Endodermal cell (in vitro differentiated cells): ENCODE data around the gene ZSWIM4. TPM values are rescaled to one million over a fixed set of nuclear protein-coding genes. Genes with fewer than 3 reads are reported as not detected.
A peak's percentile ranks its signal among the peaks of the same experiment; 100 is the strongest.
"Not testable (repeated sequence)": the region's sequence is repeated elsewhere in the genome, so short reads cannot be mapped to it uniquely, and the experiment has no call there.

Source experiments
- DNase-seq: peaks from one replicate; pipeline ENCODE4 v3.0.0-alpha.2; 2017
- H3K27ac ChIP-seq: 2 replicates; pipeline ENCODE4 v1.5.1; 2013; ENCODE audit warnings: mild to moderate bottlenecking, low read depth, low read length, moderate library complexity
- H3K27me3 ChIP-seq: 2 replicates; pipeline ENCODE4 v1.6.1; 2013; ENCODE audit warnings: mild to moderate bottlenecking, low read length, moderate library complexity; ENCODE audit not compliant: insufficient read depth, control insufficient read depth, poor library complexity, severe bottlenecking
- H3K36me3 ChIP-seq: 2 replicates; pipeline ENCODE4 v1.7.0; 2013; ENCODE audit warnings: mild to moderate bottlenecking, low read length, moderate library complexity; ENCODE audit not compliant: control insufficient read depth, insufficient read depth
- H3K4me1 ChIP-seq: one replicate; pipeline ENCODE4 v1.7.0; 2013; ENCODE audit warnings: low read length; ENCODE audit not compliant: control insufficient read depth, insufficient read depth
- H3K4me3 ChIP-seq: 2 replicates; pipeline ENCODE4 v1.5.1; 2013; ENCODE audit warnings: mild to moderate bottlenecking, low read length, moderate library complexity
- H3K9ac ChIP-seq: 2 replicates; pipeline ENCODE4 v1.6.1; 2013; ENCODE audit warnings: mild to moderate bottlenecking, low read length, moderate library complexity; ENCODE audit not compliant: poor library complexity, severe bottlenecking; ENCODE audit errors: extremely low read depth
- H3K9me3 ChIP-seq: 2 replicates; pipeline ENCODE4 v1.6.1; 2013; ENCODE audit warnings: mild to moderate bottlenecking, low read length, moderate library complexity; ENCODE audit not compliant: control insufficient read depth
- H3K27ac Mint-ChIP-seq: 2 replicates; pipeline ENCODE4 v1.8.0; 2020; ENCODE audit warnings: mixed read lengths
- H3K27me3 Mint-ChIP-seq: 2 replicates; pipeline ENCODE4 v1.8.0; 2021; ENCODE audit warnings: mild to moderate bottlenecking, mixed read lengths; ENCODE audit not compliant: insufficient read depth
- H3K36me3 Mint-ChIP-seq: 2 replicates; pipeline ENCODE4 v1.8.0; 2020; ENCODE audit warnings: low read depth, mixed read lengths
- H3K4me1 Mint-ChIP-seq: 2 replicates; pipeline ENCODE4 v1.8.0; 2020; ENCODE audit warnings: mixed read lengths
- H3K4me3 Mint-ChIP-seq: 2 replicates; pipeline ENCODE4 v1.8.0; 2020; ENCODE audit warnings: mild to moderate bottlenecking, moderate library complexity, mixed read lengths
- H3K9me3 Mint-ChIP-seq: 2 replicates; pipeline ENCODE4 v1.8.0; 2020; ENCODE audit warnings: mild to moderate bottlenecking, mixed read lengths
- WGBS, 2 experiments: methylation state at CpG; one replicate each; pipeline versions ENCODE4 v1.1.5 to v1.1.7; 2013; ENCODE audit warnings: missing lambda C conversion rate in 2 of 2, mixed read lengths in 1 of 2; ENCODE audit not compliant: insufficient coverage in 1 of 2, insufficient read length in 1 of 2; 5-methylcytosine and 5-hydroxymethylcytosine counted together
- total RNA-seq, 2 donors: library from RNA; stranded (reverse); fragmentation: NEBNext Ultra II Directional in 1 of 2; extraction: Animal tissue kit (Norgen Biotek cat#: 25700) in 1 of 2; gene quantifications; 2 replicates in 1 of 2; 3 replicates in 1 of 2; pipeline ENCODE4 v1.2.1, GENCODE V29; 2021
- TF ChIP-seq, protein P1 (sequence below): fragments of 200-600 bp; sonication (generic); conservative IDR thresholded peaks from 2 replicates; pipeline ENCODE4 v1.5.0; 2021; ENCODE audit warnings: antibody characterized with exemption, mild to moderate bottlenecking

ZSWIM4 gene
- total RNA-seq, 2 donors from 2014 or later, result 30.0 to 41.9 TPM

DNA sequence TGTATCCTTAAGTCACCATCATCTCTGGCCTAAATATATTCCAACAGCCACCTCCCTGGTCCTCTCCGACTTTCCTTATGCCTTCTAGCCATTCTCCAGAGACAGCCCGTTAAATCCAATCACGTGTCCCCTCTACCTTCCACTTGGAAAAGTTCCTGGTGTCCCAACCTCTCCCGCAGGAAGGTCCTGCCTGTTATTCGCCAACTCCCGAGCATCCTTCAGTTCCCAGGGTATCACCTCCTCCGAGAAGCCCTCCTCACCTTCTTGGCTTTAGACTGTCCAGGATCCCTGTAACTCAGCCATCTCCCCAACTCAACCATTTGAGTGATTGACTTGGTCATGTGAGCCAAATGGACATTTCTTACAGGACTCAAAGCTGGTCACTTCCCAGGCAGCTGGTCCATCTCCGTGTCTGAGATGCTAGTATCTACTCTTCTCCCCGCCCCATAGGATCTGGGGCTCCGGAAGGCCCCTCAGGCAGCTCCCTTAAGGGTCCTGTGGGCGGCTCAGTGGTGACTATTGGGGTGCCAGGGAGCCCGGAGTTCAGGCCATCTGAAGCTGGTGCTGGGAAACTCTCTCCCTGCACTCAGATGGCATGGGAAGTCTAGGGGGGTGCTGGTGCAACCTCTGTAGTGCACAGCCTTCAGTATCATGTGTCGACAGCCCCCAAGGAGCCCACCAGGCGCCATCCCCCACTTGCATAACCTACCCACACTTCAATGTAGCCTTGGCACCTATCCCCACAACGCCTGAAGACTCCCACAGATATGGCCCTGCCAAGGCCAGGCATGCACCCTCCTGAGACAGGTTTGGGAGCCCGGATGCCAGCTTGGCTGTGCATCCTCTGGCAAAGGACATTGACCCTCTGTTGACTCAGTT lies 53.8 kb downstream of the ZSWIM4 start:
- WGBS, 2 experiments, result 80 to 85% methylated on average over 11 to 16 of the region's 16 CpGs
- Mint-ChIP-seq H3K36me3 (no peaks in the 10 kb centered on the region), H3K9me3 (no peaks in the 10 kb centered on the region), H3K4me1 (peaks cover 18% of the 10 kb centered on the region), H3K27me3 (no peaks in the 10 kb centered on the region), H3K4me3 (no peak overlapping the region), H3K27ac (peak overlapping the region; percentile 66)
- no peak overlapping the region for H3K9ac ChIP-seq
- H3K4me3 ChIP-seq, result no peak overlapping the region
- H3K4me1 ChIP-seq, result peaks cover 10% of the 10 kb centered on the region
- H3K27me3 ChIP-seq, result no peaks in the 10 kb centered on the region
- no peaks in the 10 kb centered on the region for H3K36me3 ChIP-seq
- no peak overlapping the region for H3K27ac ChIP-seq
- no peak for DNase-seq
- no peaks in the 10 kb centered on the region for H3K9me3 ChIP-seq
- TF ChIP-seq, protein P1, sequence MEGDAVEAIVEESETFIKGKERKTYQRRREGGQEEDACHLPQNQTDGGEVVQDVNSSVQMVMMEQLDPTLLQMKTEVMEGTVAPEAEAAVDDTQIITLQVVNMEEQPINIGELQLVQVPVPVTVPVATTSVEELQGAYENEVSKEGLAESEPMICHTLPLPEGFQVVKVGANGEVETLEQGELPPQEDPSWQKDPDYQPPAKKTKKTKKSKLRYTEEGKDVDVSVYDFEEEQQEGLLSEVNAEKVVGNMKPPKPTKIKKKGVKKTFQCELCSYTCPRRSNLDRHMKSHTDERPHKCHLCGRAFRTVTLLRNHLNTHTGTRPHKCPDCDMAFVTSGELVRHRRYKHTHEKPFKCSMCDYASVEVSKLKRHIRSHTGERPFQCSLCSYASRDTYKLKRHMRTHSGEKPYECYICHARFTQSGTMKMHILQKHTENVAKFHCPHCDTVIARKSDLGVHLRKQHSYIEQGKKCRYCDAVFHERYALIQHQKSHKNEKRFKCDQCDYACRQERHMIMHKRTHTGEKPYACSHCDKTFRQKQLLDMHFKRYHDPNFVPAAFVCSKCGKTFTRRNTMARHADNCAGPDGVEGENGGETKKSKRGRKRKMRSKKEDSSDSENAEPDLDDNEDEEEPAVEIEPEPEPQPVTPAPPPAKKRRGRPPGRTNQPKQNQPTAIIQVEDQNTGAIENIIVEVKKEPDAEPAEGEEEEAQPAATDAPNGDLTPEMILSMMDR, result no peak

DNA sequence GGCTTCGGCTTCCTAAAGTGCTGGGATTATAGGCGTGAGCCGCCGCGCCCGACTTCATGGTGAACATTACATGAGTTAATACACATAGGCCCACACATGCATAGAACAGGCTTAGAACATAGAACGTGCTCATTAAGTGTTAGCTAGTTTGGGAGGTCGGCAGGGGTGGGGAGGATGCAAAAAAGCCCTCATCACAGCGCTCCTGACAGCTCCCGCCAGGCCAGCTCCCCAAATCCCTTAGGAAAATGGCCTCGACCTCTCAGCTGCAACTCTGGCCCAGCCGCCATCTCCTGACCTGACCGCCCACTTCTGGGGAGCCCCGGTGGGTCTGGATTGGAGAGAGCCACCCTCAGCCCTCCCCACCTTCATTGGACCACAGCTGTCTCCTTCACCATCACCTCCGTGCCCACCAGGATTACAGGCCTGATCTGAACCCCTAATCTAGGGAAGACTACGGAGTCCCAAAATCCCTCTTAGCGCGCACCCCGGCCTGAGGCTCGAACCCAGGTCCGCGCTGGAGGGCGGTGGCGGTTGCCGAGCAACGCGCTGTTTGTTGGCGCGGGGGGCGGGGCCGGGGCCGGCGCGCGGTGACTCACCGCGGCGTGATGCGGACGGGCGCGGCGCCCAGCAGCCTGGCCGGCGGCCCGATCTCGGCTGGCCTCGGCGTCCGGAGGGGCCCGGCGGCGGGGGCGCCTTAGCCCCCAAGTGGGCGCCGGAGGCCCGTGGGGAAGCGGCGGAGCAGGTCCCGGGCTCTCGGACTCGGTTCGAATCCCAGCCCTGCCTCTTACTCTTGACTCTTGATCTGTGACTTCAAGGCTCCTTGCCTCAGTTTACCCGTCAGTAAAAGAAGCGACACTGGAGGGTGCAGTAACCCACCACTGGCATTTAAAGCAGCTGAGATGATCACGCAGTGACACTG lies 55.0 kb downstream of the ZSWIM4 start:
- no peak overlapping the region for H3K4me3 ChIP-seq
- H3K4me1 Mint-ChIP-seq, result peaks cover 18% of the 10 kb centered on the region
- TF ChIP-seq, protein P1, result no peak
- H3K27ac Mint-ChIP-seq, result peak overlapping the region; percentile 95
- H3K27me3 ChIP-seq, result no peaks in the 10 kb centered on the region
- WGBS, 2 experiments, result 25 to 27% methylated on average over 52 to 65 of the region's 66 CpGs
- peaks cover 10% of the 10 kb centered on the region for H3K4me1 ChIP-seq
- H3K9me3 ChIP-seq, result no peaks in the 10 kb centered on the region
- no peaks in the 10 kb centered on the region for H3K9me3 Mint-ChIP-seq
- peak; percentile 91 for DNase-seq
- H3K9ac ChIP-seq, result peak overlapping the region; percentile 53
- no peaks in the 10 kb centered on the region for H3K27me3 Mint-ChIP-seq
- H3K4me3 Mint-ChIP-seq, result peak overlapping the region; percentile 40
- no peaks in the 10 kb centered on the region for H3K36me3 Mint-ChIP-seq
- H3K36me3 ChIP-seq, result no peaks in the 10 kb centered on the region
- H3K27ac ChIP-seq, result peak overlapping the region; percentile 82

DNA sequence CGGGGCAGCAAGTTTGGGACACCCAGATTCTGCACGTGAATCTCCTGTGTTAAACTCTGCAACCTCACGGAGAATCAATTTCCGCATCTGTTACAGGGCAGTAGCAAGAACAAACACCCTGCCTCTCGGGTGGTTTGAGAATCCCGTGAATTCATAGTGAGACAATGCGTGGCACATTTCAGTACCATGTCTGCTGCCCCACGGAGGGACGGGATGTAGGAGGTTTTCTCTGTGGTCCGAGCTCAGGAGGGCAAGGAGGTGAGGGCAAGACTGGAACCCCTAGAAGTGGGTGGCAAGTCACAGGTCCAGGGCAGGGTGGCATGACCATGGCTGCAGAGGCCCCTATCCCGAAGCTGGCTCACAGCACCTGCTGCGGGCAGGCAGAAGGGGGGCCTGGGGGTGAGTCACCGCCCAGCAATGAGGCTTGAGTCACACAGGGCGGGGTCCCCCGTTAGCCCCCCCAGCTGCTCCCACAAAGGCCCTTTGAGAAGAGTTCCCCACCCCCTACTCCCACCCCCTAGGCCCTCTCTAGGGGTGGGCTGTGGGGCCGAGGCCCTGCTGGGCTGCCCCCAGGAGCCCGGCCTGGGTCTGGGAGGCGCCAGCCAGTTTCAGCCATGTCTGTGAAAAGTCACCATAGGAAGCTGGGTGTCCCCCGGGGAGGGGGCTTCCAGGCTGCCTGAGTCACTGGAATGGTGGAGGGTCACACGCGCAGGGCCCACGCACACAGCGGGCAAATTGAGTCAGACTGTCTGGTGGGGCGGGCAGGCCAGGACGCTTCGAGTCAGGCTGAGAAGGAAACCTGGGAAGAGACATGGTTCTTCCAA lies 55.9 kb downstream of the ZSWIM4 start:
- H3K4me1 Mint-ChIP-seq, result peaks cover 15% of the 10 kb centered on the region
- H3K4me3 Mint-ChIP-seq, result peak overlapping the region; percentile 40
- H3K27ac ChIP-seq, result peak overlapping the region; percentile 82
- no peaks in the 10 kb centered on the region for H3K27me3 ChIP-seq
- H3K27ac Mint-ChIP-seq, result peak overlapping the region; percentile 95
- no peaks in the 10 kb centered on the region for H3K9me3 Mint-ChIP-seq
- peak; percentile 89 for DNase-seq
- no peaks in the 10 kb centered on the region for H3K9me3 ChIP-seq
- no peaks in the 10 kb centered on the region for H3K36me3 Mint-ChIP-seq
- H3K9ac ChIP-seq, result peak overlapping the region; percentile 53
- no peaks in the 10 kb centered on the region for H3K27me3 Mint-ChIP-seq
- H3K36me3 ChIP-seq, result no peaks in the 10 kb centered on the region
- H3K4me3 ChIP-seq, result no peak overlapping the region
- TF ChIP-seq, protein P1, result no peak
- 63 to 77% methylated on average over 16 to 26 of the region's 26 CpGs for WGBS, 2 experiments
- H3K4me1 ChIP-seq, result peaks cover 10% of the 10 kb centered on the region

DNA sequence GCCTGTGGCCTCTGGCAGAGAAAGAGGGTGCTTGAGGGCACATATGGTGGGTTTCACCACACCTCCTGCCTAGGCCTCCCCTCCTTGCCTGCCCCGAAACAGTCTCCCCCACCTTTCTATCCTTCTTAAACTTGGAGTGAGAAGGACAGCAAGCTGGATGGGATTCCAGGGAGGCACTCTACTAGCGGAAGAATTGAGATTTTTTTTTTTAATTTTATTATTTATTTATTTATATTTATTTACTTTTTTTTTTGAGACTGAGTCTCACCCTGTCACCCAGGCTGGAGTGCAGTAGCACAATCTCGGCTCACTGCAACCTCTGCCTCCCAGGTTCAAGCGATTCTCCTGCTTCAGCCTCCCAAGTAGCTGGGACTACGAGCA lies 56.5 kb downstream of the ZSWIM4 start:
- not testable (repeated sequence) for H3K36me3 ChIP-seq, H3K4me3 Mint-ChIP-seq, H3K27me3 ChIP-seq, H3K27me3 Mint-ChIP-seq, H3K9me3 Mint-ChIP-seq, H3K4me1 ChIP-seq, H3K9ac ChIP-seq, H3K9me3 ChIP-seq, DNase-seq, H3K36me3 Mint-ChIP-seq, H3K4me1 Mint-ChIP-seq, H3K4me3 ChIP-seq
- WGBS, 2 experiments, result 95 to 96% methylated on average over 3 to 4 of the region's 5 CpGs
- H3K27ac ChIP-seq, result peak overlapping the region; percentile 82
- peak overlapping the region; percentile 81 for H3K27ac Mint-ChIP-seq
